Suprapubic skin (tissue), 4 donors: ENCODE results near the gene COL8A1.
A peak's percentile ranks its signal among the peaks of the same experiment; 100 is the strongest.

ENCODE experiments used
- EP300 ChIP-seq: sonication (generic); formaldehyde crosslinking; IDR thresholded peaks from one replicate; pipeline ENCODE4 v1.6.1; 2017; ENCODE audit warnings: antibody characterized with exemption
- POLR2A ChIP-seq, 2 donors: fragments of 450-650 bp; IDR thresholded peaks; one replicate each; pipeline ENCODE4 v1.6.1; 2017; ENCODE audit warnings: antibody characterized with exemption in 2 of 2, mild to moderate bottlenecking in 2 of 2, moderate library complexity in 2 of 2
- POLR2AphosphoS5 ChIP-seq, 3 donors: sonication (generic); formaldehyde crosslinking; IDR thresholded peaks; one replicate each; pipeline ENCODE4 v1.6.1; 2017; ENCODE audit warnings: antibody characterized with exemption in 3 of 3
- TF ChIP-seq, protein P1 (sequence below), 2 donors: fragments of 200-600 bp in 1 of 2; fragments of 450-650 bp in 1 of 2; sonication (generic) in 1 of 2; IDR thresholded peaks; one replicate each; pipeline ENCODE4 v1.5.1; 2016 to 2019; ENCODE audit warnings: antibody characterized with exemption in 2 of 2, mild to moderate bottlenecking in 1 of 2, moderate library complexity in 1 of 2

- peak in 1 of 2 donors; percentile 77 for TF ChIP-seq POLR2A (IDR thresholded peaks at IDR 0.05)
- peak in 1 of 3 donors; percentile 31 for TF ChIP-seq POLR2AphosphoS5 (IDR thresholded peaks at IDR 0.05)
- TF ChIP-seq, protein P1, sequence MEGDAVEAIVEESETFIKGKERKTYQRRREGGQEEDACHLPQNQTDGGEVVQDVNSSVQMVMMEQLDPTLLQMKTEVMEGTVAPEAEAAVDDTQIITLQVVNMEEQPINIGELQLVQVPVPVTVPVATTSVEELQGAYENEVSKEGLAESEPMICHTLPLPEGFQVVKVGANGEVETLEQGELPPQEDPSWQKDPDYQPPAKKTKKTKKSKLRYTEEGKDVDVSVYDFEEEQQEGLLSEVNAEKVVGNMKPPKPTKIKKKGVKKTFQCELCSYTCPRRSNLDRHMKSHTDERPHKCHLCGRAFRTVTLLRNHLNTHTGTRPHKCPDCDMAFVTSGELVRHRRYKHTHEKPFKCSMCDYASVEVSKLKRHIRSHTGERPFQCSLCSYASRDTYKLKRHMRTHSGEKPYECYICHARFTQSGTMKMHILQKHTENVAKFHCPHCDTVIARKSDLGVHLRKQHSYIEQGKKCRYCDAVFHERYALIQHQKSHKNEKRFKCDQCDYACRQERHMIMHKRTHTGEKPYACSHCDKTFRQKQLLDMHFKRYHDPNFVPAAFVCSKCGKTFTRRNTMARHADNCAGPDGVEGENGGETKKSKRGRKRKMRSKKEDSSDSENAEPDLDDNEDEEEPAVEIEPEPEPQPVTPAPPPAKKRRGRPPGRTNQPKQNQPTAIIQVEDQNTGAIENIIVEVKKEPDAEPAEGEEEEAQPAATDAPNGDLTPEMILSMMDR (IDR thresholded peaks at IDR 0.05): peak in 1 of 2 donors; percentile 14
- TF ChIP-seq EP300: no peak
Observed at GRCh38 chr3:99817437-99818240, 179.2 kb downstream of the COL8A1 start, which contains the start of gene CMSS1.
